Mesothelial cell of epicardium (in vitro differentiated cells): Measurements from ENCODE around the gene SPINT3. TPM values are rescaled to one million over a fixed set of nuclear protein-coding genes. Genes with fewer than 3 reads are reported as not detected.

Experiments used
- DNase-seq, 2 experiments: peaks; one replicate each; pipeline ENCODE4 v3.0.0; 2021; ENCODE audit warnings: low spot score in 2 of 2; ENCODE audit not compliant: unreplicated experiment in 2 of 2
- H3K27ac Mint-ChIP-seq: 2 replicates; pipeline ENCODE4 v1.8.0; 2021; ENCODE audit warnings: mixed read lengths
- H3K27me3 Mint-ChIP-seq: 2 replicates; pipeline ENCODE4 v1.8.0; 2021; ENCODE audit warnings: low read depth, mixed read lengths
- H3K36me3 Mint-ChIP-seq: 2 replicates; pipeline ENCODE4 v1.8.0; 2021; ENCODE audit warnings: mixed read lengths
- H3K4me1 Mint-ChIP-seq: 2 replicates; pipeline ENCODE4 v1.8.0; 2021; ENCODE audit warnings: mixed read lengths
- H3K4me3 Mint-ChIP-seq: 2 replicates; pipeline ENCODE4 v1.8.0; 2021; ENCODE audit warnings: mild to moderate bottlenecking, moderate library complexity, mixed read lengths
- H3K9me3 Mint-ChIP-seq: 2 replicates; pipeline ENCODE4 v1.8.0; 2021; ENCODE audit warnings: mixed read lengths
- total RNA-seq: library from RNA; stranded (reverse); gene quantifications from 3 replicates; pipeline ENCODE4 v1.2.1, GENCODE V29; 2021
- TF ChIP-seq, protein P1 (sequence below): fragments of 200-600 bp; sonication (generic); IDR thresholded peaks from one replicate; pipeline ENCODE4 v1.5.0; 2021; ENCODE audit warnings: antibody characterized with exemption; ENCODE audit not compliant: unreplicated experiment

SPINT3 gene
- total RNA-seq, 1 donor from 2014 or later = not detected

DNA sequence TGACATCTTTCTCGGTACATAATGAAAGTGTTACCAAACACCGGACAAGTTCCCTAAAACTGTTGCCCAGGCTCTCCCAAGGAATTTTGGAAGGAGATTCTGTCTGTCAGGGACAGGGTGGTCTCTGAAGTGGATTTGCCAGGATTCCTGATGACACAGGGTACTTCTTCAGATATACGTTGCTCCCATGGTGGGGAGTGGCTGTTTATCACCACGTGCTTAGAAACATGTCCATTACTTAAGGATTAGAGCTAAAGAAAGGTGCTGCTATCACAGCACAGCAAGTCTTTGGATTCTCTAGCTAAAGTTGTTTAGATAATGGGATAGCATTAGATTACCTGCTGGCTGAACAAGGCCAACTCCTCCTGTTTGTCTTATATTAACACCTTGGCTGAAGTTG, 6.3 kb downstream of the SPINT3 start:
- H3K27ac Mint-ChIP-seq = no peak overlapping the region
- no peak overlapping the region for H3K4me3 Mint-ChIP-seq
- H3K9me3 Mint-ChIP-seq = peaks cover 3% of the 10 kb centered on the region
- no peak for DNase-seq
- H3K27me3 Mint-ChIP-seq = peaks cover 21% of the 10 kb centered on the region
- H3K4me1 Mint-ChIP-seq = peaks cover 9% of the 10 kb centered on the region
- H3K36me3 Mint-ChIP-seq = no peaks in the 10 kb centered on the region
- TF ChIP-seq, protein P1, sequence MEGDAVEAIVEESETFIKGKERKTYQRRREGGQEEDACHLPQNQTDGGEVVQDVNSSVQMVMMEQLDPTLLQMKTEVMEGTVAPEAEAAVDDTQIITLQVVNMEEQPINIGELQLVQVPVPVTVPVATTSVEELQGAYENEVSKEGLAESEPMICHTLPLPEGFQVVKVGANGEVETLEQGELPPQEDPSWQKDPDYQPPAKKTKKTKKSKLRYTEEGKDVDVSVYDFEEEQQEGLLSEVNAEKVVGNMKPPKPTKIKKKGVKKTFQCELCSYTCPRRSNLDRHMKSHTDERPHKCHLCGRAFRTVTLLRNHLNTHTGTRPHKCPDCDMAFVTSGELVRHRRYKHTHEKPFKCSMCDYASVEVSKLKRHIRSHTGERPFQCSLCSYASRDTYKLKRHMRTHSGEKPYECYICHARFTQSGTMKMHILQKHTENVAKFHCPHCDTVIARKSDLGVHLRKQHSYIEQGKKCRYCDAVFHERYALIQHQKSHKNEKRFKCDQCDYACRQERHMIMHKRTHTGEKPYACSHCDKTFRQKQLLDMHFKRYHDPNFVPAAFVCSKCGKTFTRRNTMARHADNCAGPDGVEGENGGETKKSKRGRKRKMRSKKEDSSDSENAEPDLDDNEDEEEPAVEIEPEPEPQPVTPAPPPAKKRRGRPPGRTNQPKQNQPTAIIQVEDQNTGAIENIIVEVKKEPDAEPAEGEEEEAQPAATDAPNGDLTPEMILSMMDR = no peak

GRCh38 chr20:45508068-45508886, 7.1 kb downstream of the SPINT3 start:
- Mint-ChIP-seq H3K36me3 (no peaks in the 10 kb centered on the region), H3K4me1 (peaks cover 9% of the 10 kb centered on the region), H3K27ac (no peak overlapping the region), H3K9me3 (peaks cover 3% of the 10 kb centered on the region), H3K27me3 (peaks cover 15% of the 10 kb centered on the region), H3K4me3 (no peak overlapping the region)
- TF ChIP-seq, protein P1 = no peak
- DNase-seq = no peak

DNA sequence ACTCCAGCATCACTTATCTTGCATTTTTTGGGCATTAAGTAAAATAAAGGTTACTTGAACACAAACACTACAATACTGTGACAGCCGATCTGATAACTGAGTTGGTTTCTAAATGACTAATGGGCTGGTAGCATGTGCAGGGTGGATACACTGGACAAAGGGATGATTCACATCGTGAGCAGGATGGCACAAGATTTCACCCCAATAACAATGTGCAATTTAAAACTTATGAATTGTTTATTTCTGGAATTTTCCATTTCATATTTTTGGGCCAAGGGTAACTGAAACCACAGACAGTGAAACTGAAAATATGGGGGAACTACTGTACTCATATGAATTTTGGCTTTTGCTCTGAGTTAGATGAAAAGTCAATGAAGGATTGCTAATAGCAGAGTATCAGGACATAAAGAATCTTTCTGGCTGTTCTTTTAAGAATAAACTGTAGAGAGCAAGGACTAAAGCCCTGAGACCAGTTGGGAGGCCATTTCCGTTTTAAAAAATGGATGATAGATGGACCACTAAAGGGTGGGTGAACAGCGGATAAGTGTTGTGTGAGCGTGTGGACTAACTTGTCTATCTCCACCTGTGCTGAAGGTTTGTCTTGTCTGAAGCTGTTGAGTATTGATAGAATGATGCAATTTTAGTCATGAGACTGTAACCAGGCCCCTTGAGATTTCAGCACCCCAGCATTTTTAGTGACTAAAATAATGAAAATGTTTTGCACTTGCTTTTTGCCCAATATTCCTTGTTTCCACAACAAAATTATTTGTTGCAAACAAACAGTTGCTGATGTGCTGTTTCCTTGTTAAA, 8.2 kb downstream of the SPINT3 start:
- Mint-ChIP-seq H3K9me3 (peaks cover 2% of the 10 kb centered on the region), H3K27me3 (peaks cover 16% of the 10 kb centered on the region), H3K4me3 (no peak overlapping the region), H3K4me1 (peaks cover 9% of the 10 kb centered on the region), H3K27ac (no peak overlapping the region), H3K36me3 (no peaks in the 10 kb centered on the region)
- DNase-seq = no peak
- TF ChIP-seq, protein P1 = no peak

- Mint-ChIP-seq H3K9me3 (no peaks in the 10 kb centered on the region), H3K27me3 (peaks cover 22% of the 10 kb centered on the region), H3K36me3 (no peaks in the 10 kb centered on the region), H3K4me3 (no peak overlapping the region), H3K27ac (no peak overlapping the region), H3K4me1 (peaks cover 9% of the 10 kb centered on the region)
- no peak for DNase-seq
- TF ChIP-seq, protein P1 = no peak
Observed at GRCh38 chr20:45506398-45506797, 9.0 kb downstream of the SPINT3 start.

- H3K36me3 Mint-ChIP-seq = no peaks in the 10 kb centered on the region
- DNase-seq = no peak
- TF ChIP-seq, protein P1 = no peak
- no peaks in the 10 kb centered on the region for H3K4me1 Mint-ChIP-seq
- no peaks in the 10 kb centered on the region for H3K9me3 Mint-ChIP-seq
- no peak overlapping the region for H3K27ac Mint-ChIP-seq
- H3K27me3 Mint-ChIP-seq = peaks cover 30% of the 10 kb centered on the region
- no peak overlapping the region for H3K4me3 Mint-ChIP-seq
Observed at GRCh38 chr20:45503403-45503802, 12.0 kb downstream of the SPINT3 start.
